COR-L47 (cell line): ENCODE results near the gene API5.
"Not testable (repeated sequence)": the region's sequence is repeated elsewhere in the genome, so short reads cannot be mapped to it uniquely, and the experiment has no call there.

ENCODE experiments used
- DNase-seq: peaks from one replicate; lab custom pipeline; 2025; lab: John Stamatoyannopoulos, UW

Gene API5

DNA sequence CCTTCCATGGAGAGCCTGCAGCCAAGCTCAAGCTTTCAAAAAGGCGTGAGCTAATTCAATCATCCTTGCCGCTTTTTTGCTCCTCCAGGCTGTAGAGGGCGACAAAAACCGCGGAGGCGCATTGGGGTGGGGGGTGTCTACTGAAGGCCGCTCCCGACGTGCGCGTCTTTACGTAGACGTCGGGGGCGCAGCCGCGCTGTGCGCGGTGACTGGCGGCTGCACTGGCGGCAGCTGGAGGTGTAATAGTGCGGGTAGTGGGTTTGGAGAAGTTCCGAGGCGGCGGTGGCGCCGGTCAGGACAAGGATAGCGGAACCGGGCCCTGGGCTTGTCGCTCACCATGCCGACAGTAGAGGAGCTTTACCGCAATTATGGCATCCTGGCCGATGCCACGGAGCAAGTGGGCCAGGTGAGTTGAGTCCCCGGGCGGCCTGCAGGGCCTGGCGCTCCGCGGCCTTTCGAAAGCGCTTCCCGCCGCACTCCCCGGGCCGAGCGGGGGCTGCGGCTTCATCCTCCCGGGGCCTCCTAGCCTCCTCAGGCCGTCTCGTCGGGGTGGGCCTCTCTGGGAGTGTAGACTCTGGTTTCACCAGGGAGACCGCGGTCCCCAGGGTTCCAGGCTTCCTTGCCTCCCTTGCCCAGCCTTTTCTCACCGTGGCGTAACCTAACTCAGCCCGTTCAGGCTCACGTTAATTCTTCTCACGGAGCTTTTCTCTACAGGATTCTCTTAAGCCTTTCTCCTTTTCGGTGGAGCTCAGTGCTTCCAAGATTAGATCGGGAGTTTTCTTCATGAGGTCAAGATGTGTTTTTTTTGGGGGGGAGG is at the start of gene API5:
Gene API5, plus strand, starts transcription at position 206 of the 817 bp plus-strand sequence. Its CDS starts 132 bp downstream, at position 338.
- peak; percentile 96 for DNase-seq

- no peak for DNase-seq
Measured at GRCh38 chr11:43267856-43268580, 43.8 kb upstream of the API5 start.

GRCh38 chr11:43268786-43269185 is 43.0 kb upstream of the API5 start:
- no peak for DNase-seq

GRCh38 chr11:43269254-43269918 is 42.4 kb upstream of the API5 start:
- DNase-seq = peak; percentile 4

DNA sequence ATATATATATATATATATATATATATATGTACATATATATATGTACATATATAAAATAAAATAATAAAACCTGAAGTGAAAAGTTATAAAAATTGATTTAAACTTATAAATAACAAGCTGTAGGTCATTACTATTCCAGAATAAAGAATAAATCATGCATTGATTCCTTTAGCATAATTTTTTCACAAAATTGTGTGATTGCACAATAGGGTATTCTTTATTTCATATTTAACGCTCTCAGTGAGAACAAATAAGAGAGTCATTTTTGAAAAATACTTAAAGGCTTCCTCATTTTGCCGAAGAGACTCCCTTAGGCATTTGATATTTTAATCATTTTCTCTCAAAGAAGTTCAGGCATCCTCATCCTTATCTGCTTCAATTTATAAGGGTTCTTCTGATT is 41.3 kb upstream of the API5 start:
- DNase-seq = no peak

- DNase-seq = peak; percentile 22
Measured at GRCh38 chr11:43278193-43278956, 33.4 kb upstream of the API5 start.

GRCh38 chr11:43282607-43283440 is 29.0 kb upstream of the API5 start:
- DNase-seq = peak; percentile 18

- no peak for DNase-seq
Measured at GRCh38 chr11:43285826-43286225, 26.0 kb upstream of the API5 start.

DNA sequence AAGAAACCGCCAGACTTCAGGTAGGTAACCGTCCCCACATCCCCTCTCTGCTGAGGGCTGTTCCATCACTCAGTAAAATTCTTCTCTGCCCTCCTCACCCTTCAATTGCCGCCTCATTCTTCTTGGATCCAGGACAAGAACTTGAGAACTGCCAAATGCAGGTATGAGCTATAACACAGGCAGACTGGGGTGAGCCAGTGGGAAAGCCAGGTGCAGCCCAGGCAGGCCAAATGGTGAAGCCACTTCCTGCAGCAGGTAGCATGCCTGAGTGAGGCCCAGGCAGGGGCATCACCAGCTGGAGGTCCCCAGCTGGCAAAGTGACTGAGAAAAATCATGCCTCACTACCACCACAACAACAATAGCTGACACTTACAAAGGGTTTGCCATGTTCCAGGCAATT is 22.4 kb upstream of the API5 start:
- no peak for DNase-seq

- DNase-seq = no peak
Measured at GRCh38 chr11:43298397-43298796, 13.4 kb upstream of the API5 start.

- no peak for DNase-seq
Measured at GRCh38 chr11:43315966-43316365, 4.2 kb downstream of the API5 start.

GRCh38 chr11:43316451-43316850 is 4.7 kb downstream of the API5 start:
- DNase-seq = no peak

GRCh38 chr11:43327987-43328386 is 16.2 kb downstream of the API5 start:
- no peak for DNase-seq

- no peak for DNase-seq
Measured at GRCh38 chr11:43328482-43328881, 16.7 kb downstream of the API5 start.

DNA sequence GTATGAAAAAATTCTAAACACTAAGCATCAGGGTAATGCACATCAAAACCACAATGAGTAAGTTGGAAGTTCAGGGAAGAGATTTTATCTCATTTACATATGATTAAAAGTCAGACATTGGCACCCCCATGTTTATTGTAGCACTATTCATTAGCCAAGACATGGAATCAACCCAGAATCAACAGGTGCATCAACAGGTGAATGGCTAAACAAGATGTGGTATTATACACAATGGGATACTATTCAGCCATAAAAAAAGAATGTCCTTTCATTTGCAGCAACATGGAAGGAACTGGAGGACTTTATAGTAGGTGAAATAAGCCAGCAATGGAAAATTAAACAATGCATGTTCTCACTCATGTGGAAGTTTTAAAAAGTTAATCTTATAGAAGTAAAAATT is 29.4 kb downstream of the API5 start:
- no peak for DNase-seq

GRCh38 chr11:43351426-43351825 is 39.6 kb downstream of the API5 start:
- DNase-seq = not testable (repeated sequence)

DNA sequence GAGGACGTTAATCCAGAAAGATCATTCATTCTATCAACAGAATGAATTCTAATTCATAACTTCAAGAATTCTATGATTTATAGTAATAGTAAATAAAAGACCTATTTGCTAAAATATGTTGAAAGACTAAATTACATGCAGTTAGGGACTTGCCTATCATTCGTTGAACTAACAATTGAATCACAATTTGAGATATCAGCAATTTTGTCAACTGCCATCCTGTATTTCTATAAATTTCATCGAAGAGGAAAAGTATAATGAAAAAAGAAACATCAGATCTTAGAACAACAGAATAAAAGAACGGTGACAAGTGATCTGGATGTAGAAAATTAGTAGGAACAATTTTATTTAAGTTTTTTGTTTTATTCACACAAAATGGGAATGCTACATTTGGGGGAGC is 42.5 kb downstream of the API5 start:
- DNase-seq = no peak

- DNase-seq = no peak
Measured at GRCh38 chr11:43356336-43356735, 44.5 kb downstream of the API5 start.

DNA sequence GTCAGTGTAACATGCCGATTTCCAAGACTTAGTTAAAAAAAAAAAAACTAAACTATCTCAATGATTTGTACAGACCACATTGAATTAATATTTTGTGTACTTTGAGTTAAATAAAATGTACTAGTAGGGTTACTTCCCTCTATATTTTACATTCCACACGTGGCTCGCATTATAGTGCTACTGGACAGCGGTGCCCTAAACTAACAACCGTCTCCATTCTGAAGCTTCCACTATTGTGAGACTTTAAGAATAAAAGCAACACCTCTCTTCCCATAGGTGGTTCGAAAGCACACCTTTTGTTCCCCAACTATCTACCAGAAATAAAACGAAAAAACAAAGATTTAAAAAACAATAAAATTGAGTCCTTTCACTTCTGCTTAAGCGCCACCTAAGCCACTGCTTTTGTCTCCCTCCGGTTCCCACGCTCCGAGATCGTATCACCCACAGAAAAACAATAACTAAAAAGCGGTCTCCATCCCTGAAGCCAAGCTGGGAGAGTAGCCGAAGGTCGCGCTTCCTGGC is 46.5 kb downstream of the API5 start:
- DNase-seq = no peak

DNA sequence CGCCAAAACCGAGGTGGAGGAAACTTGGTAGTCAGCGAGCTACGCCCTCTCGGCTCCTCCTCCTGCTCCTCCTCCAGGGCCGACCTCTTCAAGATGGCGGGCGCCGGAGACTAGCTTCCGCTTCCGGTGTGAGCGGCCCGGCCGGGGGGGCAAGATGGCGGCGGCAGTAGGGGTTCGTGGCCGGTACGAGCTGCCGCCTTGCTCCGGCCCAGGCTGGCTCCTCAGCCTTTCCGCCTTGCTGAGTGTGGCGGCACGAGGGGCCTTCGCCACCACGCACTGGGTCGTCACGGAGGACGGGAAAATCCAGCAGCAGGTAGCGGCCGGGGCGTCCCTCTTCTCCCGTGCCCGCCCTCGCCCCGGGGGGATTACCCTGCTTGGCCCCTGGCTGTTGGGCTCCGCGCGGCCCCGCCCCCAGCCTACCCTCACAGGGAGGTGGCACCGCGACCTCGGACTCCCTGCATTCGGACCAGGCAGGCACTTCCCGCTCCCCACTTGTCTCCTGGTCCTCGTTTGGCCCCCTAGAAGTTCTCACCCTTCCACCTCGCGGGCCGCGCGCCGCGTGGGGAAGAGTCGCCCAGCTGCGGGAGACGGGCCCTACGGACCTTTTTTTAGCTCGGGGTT is 47.1 kb downstream of the API5 start, which contains the start of gene TTC17:
Gene TTC17, plus strand, starts transcription at position 120 of the 621 bp plus-strand sequence. Its CDS starts 35 bp downstream, at position 155.
- DNase-seq = peak; percentile 92
